Right hindlimb (tissue), 1 donor: ENCODE data around the gene AGK.
"Not testable (repeated sequence)": the region's sequence is repeated elsewhere in the genome, so short reads cannot be mapped to it uniquely, and the experiment has no call there.

Experiments used
- DNase-seq: peaks from one replicate; pipeline ENCODE4 v3.0.0-alpha.2; 2018

Gene AGK

DNA sequence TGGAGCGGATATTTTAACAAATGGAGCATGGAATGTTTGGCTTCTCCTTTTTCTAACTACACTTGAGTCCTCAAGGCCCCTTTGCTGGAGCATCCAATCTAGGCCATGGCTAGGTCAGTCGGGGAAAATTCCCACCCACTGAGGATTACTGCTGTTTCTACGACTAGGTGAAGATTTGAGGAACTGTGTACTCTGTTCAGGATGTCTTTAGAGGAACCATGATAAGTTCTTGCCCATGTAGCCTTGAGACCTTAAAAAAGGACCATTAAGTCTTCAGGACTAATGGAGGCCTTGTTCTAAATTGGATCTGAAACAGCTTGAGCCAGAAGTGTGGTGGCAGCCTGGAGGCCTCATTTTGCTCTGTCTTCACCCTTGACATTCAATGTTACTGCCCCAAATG is 6.2 kb downstream of the AGK start:
- DNase-seq = no peak

DNA sequence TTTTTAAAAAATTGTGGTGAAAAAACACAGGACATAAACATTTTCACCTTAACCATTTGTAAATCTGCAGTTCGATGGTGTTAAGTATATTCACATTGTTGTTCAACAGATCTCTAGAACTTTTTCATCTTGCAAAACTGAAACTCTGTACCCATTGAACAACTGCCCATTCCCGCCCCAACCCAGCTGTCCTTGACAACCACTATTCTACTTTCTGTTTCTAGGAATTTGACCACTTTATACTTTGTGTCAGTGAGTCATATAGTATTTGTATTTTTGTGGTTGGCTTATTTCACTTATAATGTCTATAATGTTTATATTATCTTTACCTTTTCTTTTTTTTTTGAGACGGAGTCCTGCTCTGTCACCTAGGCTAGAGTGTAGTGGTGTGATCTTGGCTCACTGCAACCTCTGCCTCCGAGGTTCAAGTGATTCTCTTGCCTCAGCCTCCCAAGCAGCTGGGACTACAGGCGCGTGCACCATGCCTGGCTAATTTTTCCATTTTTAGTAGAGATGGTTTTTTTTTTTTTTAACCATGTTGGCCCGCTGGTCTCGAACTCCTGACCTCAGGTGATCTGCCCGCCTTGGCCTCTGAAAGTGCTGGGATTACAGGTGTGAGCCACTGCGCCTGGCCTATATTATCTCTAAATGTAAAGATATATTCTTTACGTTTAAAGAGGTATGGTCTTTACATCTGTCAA is 6.8 kb downstream of the AGK start:
- DNase-seq = not testable (repeated sequence)

DNA sequence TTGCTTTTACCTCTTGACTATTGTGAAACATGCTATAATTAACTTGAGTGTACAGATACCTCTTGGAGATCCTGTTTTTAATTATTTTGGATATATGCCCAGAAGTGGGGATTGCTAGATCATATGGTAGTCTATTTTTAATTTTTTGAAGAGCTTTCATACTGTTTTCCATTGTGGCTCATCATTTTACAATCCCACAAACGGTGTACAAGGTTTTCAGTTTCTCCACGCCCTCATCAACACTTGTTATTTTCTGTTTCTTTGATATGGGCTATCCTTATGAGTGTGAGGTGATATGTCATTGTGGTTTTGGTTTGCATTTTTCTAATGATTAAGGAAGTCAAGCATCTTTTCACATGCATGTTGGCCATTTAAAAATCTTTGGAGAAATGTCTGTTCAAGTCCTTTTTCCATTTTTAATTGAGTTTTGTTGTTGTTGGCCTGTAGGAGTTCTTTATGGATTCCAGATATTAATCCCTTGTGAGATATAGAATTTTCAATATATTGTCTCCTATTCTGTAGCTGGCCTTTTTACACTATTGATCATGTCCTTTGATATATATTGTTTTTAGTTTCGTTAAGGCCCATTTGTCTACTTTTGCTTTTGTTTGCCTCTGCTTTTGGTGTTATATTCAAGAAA is 7.5 kb downstream of the AGK start:
- DNase-seq = no peak

DNA sequence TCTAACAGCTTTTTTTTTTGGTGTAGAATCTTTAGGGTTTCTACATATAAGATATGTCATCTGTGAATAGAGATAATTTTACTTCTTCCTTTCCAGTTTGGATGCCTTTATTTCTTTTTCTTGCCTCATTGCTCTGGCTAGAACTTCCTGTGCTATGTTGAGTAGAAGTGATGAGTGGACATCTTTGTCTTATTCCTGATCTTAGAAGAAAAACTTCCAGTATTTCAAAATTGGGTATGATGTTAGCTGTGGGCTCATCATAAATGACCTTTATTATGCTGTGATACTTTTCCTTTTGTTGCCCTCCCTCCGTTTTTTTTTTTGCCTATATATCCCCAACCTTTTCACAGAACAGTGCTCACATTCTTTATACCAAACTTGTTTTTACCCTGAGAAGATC is 8.8 kb downstream of the AGK start:
- no peak for DNase-seq

DNA sequence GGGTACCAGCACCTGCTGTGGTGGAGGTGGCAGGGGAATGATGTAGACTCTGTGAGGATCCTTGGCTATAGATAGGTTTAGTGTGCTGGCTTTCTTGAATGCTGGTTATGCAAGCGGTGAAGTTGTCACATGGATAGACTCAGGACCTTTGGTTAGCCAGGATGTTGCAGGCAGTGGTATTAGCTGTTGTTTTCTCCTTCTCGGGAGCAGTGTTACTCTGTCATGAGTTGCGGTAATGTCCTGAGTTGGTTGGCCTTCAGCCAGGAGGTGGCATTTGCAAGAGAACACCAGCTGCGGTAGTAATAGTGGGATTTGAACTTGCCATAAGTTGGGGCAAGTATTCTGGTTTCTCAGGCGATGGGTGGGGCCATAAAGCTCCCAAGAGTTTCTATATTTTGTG is 10.8 kb downstream of the AGK start:
- DNase-seq = no peak

DNA sequence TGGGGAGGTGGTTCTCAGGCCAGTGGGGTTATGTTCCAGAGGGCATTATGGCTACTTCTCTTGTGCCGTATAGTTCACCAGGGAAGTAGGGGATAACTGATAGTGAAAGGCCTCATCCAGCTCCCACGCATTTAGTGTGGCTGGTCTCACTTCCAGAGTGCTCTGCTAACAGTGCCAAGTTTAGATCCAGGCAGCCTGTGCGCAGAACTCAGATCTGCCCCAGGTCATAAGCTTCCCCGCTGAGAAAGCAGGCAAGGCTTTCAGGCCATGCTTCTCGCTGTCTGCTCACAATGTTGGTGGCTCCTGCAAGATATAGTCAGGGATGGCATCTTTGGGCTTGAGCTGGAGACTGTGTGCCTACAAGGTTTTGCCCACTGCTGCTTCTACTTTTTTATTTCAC is 11.3 kb downstream of the AGK start:
- no peak for DNase-seq

DNA sequence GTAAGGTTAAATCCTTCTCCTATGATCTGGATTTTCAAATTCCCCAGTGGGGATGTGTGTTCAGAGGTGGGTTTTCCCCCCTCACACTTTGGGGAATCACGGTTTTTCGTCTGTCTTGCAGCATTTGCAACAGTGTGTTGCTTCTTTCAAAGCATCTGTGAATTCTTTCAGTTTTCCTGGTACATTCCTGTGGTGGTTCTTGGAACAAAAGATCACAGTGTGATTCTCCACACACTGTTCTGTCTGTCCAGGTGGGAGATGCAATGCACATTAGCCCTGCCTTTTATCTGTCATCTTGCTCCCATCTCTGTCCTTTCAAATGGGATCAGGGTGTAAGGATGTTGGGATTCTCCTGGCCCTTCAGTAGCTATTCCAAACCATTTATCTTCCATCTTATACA is 11.8 kb downstream of the AGK start:
- DNase-seq = no peak

DNA sequence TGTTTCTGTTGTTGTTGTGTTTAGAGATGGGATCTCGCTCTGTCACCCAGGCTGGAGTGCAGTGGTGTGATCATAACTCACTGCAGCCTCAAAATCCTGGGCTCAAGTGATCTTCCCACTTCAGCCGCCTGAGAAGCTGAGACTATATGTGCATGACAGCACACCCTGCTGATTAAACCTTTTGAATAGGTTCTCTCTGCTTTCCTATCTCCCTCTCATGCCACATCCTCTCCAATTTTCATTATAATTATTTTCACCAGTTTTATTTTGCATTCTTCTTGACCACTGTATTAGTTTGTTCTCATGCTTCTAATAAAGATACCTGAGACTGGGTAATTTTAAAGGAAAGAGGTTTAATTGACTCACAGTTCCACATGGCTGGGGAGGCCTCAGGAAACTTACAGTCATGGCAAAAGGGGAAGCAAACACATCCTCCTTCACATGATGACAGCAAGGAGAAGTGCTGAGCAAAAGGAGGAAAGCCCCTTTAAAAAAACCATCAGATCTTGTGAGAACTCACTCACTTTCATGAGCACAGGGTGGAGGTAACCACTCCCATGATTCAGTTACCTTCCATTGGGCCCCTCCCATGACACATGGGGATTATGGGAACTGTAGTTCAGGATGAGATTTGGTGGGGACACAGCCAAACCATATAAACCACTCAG is 12.9 kb downstream of the AGK start:
- no peak for DNase-seq

DNA sequence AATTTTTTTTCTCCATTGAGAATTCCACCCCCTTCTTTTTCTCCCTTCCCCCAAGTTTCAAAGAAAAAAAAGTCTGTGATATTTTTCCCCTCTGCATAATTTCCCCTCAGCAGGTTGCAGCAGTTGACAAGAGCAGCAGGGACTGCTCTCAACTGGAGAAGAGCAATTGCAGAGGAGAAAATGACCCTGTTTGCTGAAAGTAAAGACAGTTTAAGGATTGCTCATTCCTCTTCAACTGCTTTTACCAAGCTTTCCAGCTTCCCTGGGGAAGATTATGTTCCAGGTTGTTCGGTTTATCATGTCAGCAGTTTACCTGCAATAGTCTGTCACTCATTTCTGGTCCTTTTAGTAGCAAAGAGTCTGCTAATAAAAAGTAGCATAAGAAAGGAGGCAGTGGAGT is 16.2 kb downstream of the AGK start:
- DNase-seq = no peak

DNA sequence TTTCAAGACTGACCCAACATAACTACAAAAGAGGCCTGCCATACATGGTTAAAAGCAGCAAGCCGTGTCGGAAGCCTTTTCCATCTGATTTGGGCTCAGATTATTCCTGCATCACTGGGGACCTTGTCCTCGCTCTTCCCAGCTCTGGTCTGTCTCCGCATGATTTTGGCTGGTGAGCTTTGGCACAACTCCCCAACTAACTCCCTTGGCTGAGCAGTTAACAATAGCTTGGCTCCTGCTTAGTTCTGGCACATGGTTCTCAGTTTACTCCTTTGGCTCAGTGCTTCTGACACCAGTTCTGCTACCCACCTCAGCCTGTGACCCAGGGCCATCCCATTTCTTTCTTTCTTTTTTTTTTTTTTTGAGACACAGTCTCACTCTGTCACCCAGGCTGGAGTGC is 17.0 kb downstream of the AGK start:
- no peak for DNase-seq

DNA sequence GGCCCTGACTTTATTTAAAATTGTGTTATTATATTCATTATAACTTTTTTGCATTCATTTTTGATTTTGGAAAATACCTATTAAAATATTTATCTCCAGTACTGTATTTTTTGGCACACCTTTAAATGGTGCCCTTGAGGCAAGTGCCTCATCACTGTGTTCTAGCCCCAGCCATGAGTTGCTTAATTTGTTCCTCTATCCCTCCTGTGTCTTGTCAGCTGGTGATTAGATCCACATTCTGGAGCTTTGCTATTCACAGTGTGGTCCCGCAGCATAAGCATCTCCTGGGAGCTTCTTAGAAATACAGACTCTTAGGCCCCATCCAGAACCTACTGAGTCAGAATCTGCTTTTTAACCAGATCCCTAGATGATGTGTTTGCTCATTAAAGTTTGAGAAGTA is 19.8 kb downstream of the AGK start:
- no peak for DNase-seq

DNA sequence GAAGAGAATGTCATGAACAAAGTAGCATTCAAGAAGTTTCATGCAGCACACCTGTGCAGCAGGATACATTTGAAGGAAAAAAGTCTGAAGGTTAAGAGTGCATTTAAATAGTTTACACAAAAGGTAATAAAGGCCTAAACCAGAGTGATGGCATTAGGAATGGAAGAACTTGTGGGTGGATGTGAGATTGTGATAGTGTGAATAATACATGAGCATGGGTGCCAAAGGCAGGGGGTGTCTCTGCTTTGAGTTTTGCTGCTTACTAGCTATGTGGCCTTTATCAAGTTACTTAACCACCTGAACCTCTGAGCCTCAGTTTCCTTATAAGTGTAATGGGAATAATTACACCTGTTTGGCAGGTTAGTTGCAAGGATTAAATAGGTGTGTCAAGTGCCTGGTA is 21.0 kb downstream of the AGK start:
- DNase-seq = no peak

DNA sequence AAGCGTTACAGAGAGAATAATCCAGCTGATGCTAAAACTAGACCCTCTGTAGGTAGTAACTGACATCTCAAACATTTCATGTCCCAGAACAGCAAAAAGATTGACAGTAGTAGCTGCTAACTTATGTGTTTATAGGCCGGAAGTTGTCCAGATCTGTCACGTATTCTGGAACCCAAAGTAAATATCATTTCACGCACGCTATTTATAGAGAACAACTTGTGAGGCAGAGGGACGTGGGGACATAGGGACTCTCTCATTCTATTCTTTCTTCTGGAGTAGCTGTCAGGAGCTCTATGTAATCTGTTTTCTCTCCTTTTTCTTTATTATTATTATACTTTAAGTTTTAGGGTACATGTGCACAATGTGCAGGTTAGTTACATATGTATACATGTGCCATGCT is 22.3 kb downstream of the AGK start:
- no peak for DNase-seq

DNA sequence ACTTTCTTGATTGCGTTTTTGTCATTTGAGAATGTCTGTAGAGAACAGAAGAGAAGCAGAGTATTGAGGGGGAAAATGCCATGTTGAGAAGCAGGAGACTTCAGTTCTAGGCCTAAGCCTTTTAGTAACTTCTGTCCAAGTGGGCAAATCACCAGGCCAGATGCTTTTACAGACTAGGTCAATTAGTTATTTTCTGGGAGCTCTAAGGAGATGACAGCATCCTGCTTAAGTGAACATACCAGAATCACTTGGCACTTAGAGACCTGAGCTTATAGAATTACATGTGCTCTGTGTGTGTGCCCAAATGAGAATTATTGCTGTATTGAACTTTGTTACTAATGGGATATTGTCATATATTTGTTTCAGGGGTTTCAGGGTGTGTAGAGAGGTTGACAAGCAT is 24.0 kb downstream of the AGK start:
- no peak for DNase-seq

DNA sequence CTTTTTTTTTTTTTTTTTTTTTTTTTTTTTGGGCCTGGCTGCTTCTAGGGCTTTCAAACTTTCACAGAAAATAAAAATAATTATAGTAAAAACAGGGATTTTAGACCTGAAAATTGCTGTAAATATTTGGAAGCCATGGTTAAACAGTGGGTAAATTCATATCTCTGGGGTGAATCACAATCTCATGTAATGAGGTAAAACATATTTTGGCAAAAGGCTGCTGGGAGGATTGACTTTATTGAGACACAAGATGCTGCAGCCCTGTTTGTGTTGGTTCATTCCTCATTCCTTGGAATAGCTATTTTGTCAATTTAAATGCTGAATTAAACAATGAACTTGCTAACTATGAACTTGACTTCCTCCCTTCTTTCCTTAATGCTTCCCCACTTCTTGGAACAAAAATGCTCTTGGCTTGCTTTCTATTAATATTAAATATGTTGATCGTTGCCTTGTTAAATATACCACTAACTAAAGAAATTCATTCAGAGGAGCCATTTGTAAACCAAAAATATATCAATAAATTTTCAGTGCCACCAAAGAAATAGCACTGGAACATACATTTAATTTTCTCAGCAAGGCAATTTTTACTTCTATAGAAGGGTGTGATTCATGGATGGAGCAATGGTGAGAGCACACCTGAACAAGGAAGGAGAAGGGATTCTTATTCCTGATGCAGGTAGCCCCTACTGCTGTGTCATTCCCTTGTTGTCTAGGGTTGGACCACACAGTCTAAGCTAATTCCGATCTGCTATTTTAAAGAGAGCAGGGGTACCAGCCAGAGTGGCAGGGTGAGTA is 24.6 kb downstream of the AGK start:
- no peak for DNase-seq

DNA sequence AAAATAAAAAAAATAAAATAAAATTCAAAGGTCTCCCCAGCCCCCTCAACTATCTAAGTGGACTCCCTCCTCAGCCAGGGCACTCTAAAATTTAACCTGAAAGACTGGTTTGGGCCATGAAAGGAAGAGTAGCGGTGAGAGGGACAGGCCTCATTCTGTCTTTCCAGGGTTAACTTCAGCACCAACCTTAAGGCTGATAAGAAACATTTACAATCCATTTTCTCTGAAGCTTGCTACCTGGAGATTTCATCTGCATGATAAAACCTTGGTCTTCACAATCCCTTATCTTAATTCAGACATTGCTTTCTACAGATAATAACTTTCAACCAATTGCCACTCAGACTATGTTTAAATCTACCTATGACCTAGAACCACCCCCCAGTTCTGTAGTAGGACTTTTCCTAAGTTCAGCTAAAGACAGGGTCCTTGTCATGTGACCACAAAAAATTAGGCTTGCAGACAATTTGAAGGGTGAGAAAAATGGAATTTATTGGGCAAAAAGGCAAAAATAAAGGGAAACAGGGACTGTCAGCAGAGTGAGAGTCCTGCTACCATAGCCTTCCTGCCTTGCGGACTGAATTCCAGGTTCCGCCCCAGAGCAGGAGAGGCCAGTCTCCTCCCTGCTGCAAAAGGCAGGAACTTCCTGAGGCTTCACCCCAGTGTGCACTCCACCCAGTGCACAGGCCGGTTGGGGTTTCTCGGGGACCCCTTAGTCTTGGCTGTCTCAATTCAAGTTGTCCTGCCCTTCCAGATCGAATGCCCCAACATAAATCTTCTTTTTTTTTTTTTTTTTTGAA is 26.0 kb downstream of the AGK start:
- no peak for DNase-seq

DNA sequence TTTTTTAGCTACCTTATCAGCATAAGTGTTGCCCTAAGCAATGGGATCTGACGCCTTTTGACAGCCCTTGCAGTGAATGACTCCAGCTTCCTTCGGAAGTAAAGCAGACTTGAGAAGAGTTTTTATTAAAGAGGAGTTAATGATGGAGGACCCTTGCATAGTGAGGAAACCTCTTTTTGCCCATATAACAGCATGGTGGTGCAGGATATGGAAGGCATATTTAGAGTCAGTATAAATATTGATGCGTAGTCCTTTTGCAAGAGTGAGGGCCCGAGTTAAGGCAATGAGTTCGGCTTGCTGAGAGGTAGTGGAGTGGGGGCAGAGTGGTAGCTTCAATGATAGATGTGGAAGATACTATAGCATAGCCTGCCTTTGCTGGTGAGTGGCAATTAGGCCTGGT is 28.7 kb downstream of the AGK start:
- not testable (repeated sequence) for DNase-seq

DNA sequence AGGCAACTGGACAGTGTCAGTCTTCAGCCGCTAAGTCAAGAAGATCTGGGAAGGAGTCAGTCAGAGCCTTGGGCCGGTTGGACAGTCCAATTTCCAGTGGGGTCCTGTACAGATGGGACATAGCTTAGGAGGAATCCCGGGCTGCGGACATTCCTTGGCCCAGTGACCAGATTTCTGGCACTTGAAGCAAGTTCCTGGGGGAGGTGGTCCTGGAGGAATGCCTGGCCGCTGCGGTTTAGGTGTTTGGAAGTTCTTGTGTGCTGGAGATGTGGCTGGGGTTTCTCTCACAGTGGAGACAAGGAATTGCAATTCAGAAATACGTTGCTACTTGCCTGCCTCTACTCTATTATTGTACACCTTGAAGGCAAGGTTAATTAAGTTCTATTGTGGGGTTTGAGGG is 30.9 kb downstream of the AGK start:
- not testable (repeated sequence) for DNase-seq

DNA sequence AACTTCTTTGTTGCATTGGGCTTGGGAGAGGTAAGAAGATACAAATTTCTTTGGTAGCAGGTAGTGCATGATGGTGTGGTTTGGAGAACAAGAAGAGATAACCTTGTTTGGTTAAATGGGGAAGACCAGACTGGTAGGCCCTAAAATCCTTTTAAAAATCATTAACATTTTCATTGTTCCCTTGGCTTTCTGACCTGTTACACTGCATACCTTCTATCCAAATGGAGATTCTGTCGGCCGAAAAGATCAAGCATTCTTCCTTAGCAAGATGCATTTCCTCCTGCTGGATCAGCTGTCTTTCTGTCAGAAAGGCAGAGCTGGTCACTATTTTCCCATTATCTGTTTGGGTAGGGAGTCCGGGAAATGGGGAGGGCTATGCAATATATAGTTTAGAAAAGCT is 33.7 kb downstream of the AGK start:
- DNase-seq = no peak

DNA sequence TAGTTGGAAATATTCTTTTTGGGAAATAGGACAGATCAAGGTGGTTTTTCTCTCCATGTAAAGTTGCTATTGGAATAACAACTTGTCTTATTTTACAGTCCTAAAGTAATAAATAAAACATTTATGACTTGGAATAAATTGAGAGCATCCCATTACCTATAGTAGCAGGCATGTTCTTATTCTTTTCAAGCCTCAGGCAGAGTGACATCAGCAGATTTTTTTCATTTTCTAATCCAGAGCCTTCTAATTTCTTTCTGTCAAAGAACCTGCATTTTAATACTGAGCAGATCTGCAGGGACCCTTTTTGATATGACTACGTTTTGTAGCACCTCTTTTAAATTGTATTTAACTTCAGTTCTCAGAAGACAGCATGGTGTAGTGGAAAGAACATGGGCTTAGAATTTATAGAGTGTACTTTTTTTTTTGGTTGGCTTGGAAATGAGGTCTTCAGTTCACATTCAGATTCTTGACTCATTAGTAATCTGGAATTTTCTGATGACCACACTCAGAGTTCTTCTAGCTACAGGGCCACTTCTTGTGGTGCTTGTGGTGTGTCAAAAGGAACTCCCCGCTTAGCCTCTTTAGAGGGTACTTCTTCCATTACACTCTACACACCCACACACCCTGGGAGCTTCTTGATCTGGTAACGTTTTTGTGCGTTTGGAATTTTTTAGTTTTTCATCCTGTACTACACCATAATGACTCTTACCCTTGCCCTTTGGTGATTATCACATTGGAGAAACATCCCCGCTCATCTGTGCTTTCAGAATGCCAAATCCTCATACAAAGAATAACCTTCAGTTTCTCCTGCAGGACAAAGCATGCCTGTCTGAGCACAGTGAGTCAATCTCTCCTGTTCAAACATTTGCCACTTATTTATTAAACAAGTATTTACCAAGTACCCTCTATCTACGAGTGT is 34.6 kb downstream of the AGK start:
- DNase-seq = no peak

DNA sequence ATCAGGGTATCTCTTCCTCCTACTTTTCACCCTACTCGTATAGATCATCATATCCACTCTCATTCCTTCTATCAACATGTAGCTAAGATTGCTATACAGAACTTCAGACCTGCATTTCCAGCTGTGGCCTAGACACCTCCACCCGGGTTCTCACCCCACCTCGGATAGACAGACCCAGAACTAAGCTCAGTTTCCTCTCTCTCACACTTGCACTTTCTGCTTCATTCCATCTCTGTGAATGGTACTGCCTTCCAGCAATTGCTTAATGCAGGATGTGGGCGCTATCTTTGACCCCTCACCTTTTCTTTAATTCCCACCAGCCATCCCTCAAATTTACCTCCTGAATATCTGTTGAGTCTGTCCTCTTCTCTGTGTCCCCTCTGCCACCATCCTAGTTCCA is 35.7 kb downstream of the AGK start:
- DNase-seq = no peak

DNA sequence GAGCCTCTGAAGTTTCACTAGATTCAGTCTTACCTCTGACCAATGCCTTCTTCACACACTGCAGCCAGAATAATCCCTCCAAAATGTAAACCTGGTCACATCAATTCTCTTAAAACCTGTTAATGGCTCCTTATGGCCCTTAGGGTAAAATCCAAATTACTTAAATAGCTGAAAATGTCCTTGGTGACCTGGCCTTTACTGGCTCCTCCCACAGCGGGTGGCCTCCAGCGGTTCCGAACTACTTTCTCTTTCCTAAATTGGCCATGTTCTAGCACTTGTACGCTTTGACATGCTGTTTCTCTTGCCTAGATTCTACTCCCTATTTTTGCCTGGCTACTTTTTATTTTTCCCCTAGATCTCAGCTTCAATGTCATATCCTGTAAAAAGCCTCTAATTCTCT is 36.1 kb downstream of the AGK start:
- DNase-seq = no peak
